Dedifferentiated amniotic fluid mesenchymal stem cell (primary cell): Measurements from ENCODE around the gene ACBD7.

Source experiments
- DNase-seq: peaks from one replicate; pipeline ENCODE4 v3.0.0-alpha.2; 2016; ENCODE audit errors: extremely low spot score

The ACBD7 gene

GRCh38 chr10:15088428-15089261, at the start of gene ACBD7:
Gene ACBD7 (minus strand): TSS chr10:15088776. CDS start chr10:15088728, 48 bp downstream.
- peak; percentile 54 for DNase-seq

DNA sequence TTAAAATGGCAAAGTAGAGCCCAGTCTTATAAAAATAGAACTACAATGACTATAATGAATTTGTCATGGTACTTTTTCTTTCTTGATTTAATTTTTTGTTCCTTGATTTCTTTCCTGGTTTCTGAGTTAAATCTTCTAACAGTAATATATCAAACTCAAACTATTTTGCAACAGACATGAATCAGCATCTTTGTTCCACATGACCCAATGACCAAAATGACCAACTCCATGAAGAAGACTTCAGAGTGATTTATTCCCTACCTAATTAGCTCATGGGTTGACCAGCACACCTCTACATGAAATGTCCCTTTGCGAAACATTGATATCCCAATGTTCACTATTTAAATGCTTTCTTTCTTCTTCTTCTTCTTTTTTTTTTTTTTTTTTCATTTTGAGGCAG, 49.1 kb upstream of the ACBD7 start:
- DNase-seq = no peak

- DNase-seq = no peak
Observed at GRCh38 chr10:15137036-15137359, 48.4 kb upstream of the ACBD7 start.

- no peak for DNase-seq
Observed at GRCh38 chr10:15136129-15137035, 47.8 kb upstream of the ACBD7 start.

GRCh38 chr10:15131330-15131729, 42.8 kb upstream of the ACBD7 start:
- no peak for DNase-seq

DNA sequence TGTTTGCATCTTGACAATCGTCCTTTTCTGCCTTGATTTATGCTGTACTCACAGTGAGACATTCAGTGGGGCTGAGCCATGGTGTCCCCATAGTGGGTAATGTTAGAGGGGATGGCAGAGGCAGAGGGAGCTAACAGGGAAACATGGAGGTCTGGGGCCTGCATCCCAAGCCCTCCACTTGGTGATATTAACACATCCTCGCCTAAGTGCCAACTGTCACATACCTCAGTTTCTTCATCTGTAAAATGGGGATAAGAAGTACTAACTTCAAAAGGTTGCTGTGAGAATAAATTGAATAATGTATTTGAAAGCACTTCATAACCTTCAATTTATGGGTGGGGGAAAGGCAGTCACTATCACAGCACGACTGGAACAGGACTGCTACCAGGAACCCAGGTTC, 36.3 kb upstream of the ACBD7 start:
- DNase-seq = no peak

DNA sequence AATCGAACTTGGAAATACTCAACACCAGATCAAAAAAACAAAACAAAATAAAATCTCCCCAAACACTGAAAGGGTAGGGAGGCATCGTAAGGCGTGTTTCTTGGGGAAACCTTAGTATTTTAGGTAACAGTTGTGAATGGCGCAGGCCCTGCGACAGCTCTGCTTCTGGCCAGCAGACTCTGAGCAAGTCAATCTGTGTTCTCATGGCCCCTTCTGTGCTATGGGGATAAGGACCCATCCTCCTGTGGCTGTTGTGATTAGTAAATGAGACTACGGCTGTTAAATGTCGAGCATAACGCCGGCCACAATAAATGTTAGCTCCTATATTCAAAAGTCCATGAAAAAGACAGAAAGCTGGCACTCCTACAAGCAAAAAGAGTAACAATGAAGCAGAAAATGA, 35.6 kb upstream of the ACBD7 start:
- no peak for DNase-seq

- peak; percentile 74 for DNase-seq
Observed at GRCh38 chr10:15123749-15124184, 35.2 kb upstream of the ACBD7 start.

GRCh38 chr10:15122477-15123030, 34.0 kb upstream of the ACBD7 start:
- DNase-seq = no peak

DNA sequence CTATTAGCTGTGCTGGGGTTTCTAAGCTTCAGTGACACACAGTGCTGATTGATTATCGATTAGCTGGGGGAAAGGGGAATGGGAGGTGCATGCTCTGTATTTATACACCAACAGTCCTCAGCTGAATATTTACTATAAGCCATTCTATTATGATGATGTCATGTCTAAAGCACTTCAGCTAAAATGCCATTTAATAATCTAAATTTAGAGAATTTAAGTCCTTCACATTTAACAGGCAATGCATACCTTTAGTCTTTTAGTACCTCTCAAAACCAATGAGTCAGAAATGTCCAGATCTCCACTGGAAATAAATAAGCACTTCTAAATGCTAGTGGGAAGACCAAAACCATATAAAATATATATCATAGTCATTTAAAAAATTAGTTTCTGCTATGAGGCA, 33.1 kb upstream of the ACBD7 start:
- no peak for DNase-seq

DNA sequence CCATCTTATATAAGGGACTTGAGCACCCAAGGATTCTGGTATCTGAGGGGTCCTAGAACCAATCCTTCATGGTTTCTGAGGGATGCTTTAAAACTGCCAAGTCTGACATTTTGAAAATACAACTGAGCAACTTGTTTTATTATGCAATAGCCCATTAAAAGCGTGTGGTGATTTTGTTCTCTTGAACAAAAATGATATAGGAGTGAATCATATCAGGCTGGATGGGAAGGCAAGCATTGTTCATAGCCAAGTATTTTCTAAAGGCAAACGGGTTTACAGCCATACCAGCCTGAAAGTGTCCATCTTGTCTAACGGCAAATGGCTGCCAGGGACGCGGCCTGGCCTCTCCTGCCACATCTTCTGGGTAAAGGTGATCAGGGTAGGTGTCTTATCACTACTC, 31.9 kb upstream of the ACBD7 start:
- DNase-seq = no peak

DNA sequence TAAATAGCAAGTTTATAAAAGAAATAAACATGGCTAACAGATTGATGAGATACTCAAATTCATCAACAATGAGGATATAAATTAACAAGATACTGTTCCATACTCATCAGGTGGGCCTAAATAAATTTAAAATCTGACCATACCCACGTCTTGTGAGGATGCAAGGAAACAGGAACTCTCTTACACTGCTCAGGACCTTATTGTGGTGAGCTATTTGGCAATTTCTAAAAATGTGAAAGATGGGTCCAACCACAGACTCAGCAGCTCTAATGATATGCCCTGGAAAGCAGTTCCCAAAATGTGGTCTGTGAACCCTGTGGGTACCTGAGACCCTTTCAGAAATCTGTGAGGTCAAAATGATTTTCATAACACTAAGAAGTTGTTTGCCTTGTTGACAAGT, 30.0 kb upstream of the ACBD7 start:
- DNase-seq = no peak

GRCh38 chr10:15116225-15116624, 27.6 kb upstream of the ACBD7 start:
- DNase-seq = no peak

DNA sequence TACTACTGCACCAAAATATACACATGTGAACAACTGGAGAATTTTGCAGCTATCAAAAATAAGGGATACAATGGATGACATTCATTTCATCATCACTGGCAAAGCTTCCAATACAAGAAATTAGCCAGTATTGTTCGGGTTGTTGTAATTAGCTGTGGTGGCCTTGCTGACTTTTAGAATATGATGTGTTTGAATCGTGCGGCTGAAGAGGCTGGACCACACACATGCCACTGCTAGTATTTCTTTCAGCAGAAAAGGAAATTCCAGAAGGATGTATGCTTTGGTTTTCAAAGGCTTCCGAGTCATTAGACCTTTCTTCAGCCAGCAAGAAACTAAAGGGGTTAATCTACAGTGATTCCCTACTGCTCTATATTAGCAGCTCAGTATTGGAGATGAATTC, 25.2 kb upstream of the ACBD7 start:
- no peak for DNase-seq

DNA sequence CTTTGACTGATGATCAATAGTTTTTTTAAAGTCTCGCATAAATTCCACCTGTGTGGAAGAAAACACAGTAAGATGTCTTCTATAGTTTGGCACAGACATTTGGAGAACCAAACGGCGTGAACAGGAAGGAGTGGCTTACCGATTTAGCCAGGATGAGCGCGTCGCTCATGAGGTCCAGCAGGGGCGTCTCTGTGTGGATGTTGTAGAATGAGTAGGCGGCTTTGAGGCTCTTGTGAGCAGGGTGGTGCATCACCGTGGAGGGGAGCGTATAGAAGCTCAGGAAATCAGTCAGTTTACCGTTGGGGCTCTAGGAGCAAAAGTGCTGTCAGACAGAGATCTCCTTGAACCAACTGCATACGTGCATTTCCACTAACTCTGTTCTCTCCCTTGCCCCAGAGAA, 24.1 kb upstream of the ACBD7 start:
- no peak for DNase-seq

DNA sequence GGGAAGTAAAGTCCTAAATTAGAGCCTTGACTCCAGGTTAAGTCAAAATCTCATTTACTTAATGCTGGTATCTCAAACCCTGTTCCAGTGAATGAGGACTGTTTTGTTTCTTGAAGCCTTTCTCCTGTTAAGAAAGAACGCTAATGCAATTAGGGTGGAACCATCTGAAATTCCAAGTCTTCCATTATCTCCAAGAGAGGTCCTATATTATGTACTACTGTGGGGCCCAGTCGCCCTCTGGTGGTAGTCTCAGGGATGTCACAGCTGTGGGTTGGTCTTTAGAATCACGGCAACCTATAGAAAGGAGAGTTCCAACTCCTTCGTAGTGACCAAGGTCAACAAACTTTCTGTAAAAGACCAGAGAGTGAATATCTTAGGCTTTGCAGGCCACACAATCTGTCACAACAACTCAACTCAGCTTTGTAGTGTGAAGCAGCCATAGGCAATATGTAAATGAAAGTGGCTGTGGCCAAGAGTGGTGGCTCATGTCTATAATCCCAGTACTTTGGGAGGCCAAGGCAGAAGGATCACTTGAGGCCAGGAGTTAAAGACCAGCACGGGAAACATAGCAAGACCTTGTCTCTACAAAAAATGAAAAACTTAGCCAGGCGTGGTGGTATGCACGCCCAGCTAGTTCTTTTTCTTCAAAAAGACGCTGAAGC, 17.9 kb upstream of the ACBD7 start:
- DNase-seq = peak; percentile 83

- no peak for DNase-seq
Observed at GRCh38 chr10:15103513-15103912, 14.9 kb upstream of the ACBD7 start.

DNA sequence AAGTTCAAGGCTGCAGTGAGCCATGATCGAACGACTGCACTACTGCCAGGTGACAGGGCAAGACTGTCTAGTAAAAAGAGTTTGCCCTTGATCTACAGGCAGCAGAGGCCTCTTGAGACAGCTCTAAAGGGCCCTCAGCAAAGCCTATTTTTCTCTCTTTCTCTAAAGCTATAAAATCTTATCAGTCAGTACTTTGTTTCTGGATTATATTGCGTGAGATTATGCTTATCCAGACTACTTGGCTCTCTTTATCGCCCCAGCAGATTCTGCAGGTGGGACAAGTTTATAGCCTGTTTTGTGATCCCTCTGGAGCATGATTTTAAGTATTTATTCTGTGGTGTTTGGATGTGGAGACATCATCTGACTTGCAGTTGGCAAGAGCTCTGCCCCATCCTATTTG, 11.3 kb upstream of the ACBD7 start:
- DNase-seq = no peak

DNA sequence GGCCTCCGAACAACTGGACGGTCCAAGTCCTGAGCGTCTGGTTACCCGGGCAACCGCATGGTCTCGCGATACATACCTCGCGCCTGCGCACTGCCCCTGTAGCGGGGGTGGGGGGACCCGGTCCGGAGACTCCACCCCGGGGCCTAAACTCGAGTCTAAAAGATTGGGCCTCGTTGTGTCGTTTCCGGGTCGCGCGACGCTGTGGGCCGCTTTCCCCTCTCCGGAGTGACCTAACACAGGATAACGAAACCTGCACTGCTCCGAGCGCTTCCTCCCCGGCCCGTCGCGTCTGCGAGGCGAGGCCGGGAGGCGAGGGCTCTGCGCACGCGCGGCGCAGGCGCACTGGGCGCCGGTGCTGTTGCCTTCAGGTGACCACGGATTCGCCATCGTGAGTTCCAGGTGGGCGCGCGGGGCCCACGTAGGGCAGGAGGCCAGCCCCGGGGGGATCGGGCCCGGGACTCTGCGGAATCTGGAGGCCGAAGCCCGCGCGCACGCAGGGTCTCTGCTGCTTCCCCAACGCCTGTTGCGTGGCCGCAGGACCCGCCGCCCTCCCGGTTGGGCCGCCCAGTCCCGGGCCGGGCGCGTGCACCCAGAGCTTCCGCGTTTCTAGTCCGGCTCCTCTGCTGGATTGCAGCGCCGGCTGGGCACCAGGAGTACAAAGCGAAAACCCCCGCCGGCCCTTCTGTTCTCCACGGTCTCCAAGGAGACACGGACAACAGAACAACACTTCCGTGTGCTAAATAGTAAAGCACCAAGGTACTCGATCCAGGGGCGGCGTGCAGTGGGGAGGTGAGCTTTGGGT, 8.6 kb upstream of the ACBD7 start, which contains the start of gene RPP38:
RPP38 (plus strand) TSS at position 345 of the 802 bp plus-strand sequence. CDS start 5,960 bp downstream, outside the sequence.
- peak; percentile 97 for DNase-seq

- DNase-seq = no peak
Observed at GRCh38 chr10:15096661-15097010, 8.1 kb upstream of the ACBD7 start.

GRCh38 chr10:15092855-15093408, 4.4 kb upstream of the ACBD7 start:
- DNase-seq = no peak
